Left forelimb (tissue), 1 donor: ENCODE measurements around the gene SLC38A3.
"Not testable (repeated sequence)": the region's sequence is repeated elsewhere in the genome, so short reads cannot be mapped to it uniquely, and the experiment has no call there.

Source experiments
- DNase-seq: peaks from one replicate; pipeline ENCODE4 v3.0.0-alpha.2; 2018; ENCODE audit warnings: low spot score

Gene SLC38A3

DNA sequence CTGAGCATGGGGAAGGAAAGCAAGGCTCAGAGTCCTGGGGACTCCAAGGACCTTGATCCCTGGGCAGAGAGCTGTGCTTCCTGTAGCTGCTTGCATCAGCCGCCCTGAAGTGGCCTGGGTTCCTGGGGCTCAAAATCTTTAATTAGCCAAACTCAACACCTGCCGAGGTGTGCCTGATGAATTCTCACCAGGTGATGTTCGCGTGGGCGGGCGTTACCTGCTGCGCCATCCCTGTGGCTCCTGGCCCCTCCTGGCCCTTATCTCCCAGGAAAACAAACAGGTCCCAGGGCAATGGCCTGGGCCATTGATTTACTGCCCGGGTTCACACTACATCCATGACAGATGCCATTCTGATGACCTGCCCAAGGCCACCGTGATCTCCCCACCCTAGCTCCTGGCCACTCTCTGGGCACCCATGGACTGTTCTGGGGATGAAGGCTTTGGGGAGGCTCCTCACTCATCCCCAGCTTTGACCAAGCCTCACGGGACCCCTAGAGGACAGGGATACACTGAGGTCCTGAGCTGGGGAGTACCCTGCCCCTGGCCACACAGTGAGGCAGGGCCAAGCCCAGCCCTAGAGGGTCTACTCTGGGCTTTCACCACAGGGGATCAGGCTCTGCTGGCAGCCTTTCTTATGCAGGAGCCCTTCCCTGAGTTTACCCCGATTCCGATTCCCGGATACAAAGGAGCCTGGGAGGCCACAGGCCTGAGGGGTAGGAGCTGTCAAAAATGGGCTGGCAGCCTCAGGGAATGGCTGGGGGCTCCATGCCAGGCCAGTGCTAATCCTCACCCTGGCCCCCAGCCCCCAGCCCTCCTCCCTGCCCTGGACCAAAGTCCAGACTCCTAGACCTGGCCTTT is 5.7 kb downstream of the SLC38A3 start:
- no peak for DNase-seq

DNA sequence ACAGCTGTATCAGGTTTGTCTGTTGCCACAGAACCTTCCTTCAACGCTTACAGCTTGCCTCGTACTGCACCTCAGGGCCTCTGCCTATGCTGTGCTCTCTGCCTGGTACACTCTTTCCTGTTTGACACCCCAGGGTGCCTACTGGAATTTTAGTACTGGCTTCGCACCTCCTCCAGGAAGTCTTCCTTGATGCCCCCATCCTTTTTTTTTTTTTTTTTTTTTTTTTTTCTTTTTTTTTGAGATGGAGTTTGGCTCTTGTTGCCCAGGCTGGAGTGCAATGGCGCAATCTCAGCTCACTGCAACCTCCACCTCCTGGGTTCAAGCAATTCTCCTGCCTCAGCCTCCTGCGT is 6.3 kb downstream of the SLC38A3 start:
- not testable (repeated sequence) for DNase-seq

DNA sequence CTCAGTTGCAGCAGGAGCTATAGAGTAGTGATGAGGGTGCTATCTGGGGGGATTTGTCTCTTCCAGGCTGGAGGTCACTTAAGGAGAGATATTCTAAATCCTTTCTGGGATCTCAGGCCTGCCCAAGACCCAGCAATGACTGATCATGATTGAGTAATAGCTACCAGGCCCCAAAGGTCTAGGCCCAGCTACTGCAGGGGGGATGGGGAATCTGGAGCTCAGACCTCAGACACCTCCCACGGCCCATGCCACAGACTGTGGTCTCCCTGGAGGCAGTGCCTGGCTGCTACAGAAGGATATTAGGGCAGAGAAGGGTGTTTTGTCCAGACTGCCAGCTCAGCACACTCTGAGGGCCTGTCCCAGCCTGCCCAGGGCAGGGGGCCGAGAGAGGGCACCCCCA is 6.9 kb downstream of the SLC38A3 start:
- no peak for DNase-seq

DNA sequence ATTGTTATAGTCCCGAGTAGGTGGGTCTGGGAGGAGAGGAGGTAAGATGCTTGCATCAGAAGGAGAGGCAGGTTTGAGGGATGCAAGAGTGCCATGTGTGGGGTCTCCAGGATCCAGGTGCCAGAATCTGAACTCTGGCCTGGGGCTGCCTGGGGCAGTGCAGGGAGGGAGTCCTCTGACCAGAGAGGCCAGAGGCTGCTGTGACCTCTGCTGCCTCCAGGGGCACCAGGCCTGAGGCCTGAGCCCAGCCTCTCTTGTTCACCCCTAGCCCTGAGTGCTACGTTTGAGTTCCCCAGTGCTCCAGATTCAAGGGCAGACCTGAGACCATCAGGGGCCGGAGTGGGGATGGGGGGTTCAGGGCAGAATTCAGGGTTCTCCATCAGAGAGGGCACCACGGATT is 7.4 kb downstream of the SLC38A3 start:
- no peak for DNase-seq

DNA sequence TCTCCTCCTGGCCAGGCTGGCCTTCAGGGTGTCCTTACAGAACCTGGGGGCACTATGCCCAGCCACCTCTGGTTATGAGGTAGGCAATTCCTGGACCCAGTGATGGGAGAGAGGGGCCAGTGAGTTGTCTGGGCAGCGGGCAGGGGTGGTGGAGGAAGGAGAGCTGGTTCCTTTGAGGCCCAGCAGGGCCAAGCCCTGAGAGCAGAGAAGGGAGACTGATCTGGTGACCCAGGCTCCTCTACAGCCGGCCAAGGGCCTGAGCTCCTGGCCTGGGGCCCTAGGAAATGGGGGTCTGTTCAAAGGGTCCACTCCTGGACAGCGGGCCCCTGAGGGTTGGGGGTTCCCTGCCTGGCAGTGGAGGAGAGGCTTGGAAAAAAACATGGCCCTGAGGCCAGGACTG is 7.9 kb downstream of the SLC38A3 start:
- DNase-seq, result no peak

DNA sequence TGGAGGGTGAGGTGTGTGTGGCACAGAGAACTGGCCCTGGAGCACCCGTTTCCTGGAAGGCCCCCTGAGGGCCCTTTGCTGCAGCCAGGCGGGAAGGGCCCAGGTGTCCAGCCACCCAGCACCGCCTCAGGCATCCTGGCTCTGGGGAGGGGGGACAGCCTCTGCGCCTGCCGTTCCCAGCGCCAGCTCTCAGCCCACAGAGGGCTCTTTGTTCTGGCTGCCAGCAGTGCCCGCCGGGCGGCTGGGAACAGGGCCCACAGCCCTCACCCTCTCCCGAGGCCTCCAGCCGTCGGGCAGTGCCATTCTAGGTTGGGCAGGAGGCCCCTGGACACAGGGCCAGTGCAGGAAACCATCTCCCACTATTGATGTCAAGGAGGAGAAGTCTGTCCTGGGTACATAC is 8.3 kb downstream of the SLC38A3 start:
- DNase-seq, result no peak

DNA sequence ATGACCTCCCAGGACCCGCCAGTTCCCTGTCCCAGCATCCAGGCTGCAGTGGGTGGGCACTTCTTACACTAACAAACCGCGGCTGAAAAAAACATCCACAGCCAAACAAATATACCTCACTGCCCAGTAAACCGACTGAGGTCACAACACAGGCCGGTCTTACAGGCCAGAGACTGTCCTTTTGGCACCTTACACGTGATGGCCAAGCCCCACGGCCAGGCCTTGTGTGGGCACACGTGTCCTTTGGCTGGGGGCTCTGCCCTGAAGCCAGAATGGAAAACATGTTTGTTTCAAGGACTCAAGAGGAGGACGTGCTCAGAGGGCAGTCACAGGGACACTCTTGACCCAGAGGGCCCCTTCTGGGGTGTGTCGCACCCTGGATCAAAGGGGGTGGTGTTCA is 9.8 kb downstream of the SLC38A3 start:
- no peak for DNase-seq

DNA sequence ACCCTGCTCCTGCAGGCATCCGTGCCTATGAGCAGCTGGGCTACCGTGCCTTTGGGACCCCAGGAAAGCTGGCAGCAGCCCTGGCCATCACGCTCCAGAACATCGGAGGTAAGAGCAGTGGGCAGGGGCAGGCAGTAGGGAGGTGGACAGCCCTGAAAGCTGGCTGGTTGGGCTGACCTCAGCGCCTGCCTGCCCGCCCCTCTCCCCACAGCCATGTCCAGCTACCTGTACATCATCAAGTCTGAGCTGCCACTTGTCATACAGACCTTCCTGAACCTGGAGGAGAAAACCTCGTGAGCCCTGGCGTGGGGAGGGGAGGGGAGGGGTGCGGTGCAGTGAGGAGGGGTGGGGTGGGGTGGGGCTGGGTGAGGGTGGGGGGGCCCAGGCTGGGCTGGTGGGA is 10.5 kb downstream of the SLC38A3 start:
- DNase-seq, result no peak

DNA sequence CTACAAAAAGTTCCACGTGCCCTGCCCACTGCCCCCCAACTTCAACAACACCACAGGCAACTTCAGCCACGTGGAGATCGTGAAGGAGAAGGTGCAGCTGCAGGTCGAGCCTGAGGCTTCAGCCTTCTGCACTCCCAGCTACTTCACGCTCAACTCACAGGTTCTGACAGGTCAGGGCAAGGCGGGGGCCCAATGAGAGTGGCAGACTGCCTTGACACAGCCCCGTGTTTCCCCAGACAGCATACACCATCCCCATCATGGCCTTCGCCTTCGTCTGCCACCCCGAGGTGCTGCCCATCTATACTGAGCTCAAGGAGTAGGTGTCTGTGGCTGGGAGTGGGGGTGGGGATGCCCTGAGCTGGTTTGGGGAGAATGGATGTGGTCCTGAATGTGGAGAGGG is 12.6 kb downstream of the SLC38A3 start:
- no peak for DNase-seq

DNA sequence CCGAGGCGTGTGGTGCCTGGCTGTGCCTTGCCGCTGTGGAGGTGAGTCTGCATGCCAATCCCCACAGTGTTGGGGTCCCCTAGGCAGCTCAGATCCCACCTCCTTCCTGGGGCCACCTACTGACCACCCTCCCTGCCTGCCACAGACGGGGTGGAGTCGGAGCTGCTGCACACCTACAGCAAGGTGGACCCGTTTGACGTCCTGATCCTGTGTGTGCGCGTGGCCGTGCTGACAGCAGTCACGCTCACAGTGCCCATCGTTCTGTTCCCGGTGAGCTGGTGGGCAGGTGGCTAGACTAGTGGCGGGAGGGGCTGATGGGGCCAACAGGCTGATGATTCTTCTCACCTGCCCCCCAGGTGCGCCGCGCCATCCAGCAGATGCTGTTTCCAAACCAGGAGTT is 13.4 kb downstream of the SLC38A3 start:
- DNase-seq, result no peak

DNA sequence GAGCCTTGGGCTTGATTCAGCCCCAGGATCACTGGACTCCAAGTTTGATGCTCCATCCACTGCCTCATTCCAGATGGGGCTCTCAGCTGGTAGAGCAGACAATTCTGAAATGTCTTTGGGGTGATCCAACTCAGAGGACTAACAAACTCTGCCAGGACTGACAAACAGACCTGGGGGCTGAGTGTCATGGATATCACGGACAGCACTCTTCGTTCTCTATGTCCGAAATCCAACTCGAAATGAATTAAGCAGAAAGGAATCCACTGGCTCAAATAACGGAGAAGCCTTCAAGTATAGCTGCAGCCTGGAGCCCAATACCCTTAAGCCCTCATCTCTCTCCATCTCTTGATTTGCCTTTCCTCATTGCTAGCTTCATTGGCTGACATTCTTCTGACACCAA is 14.2 kb downstream of the SLC38A3 start:
- no peak for DNase-seq

DNA sequence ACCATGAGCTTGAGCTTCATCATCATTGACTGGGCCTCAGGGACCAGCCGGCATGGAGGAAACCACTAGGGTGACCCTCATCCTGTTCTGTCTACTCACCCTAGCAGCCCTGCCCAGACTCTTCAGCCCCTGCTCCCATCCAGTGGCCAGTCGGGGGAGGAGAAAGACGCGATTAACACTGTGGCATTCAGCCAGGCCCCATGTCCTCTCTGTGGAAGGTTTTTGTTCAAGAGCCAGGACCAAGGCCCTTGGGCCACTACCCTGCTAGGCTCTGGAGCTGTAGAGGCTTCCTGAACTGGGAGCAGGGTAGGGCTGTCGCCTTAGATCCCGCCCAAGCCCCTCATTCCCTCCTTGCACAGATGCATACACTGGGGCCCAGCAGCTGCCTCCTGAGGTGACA is 15.0 kb downstream of the SLC38A3 start:
- no peak for DNase-seq

DNA sequence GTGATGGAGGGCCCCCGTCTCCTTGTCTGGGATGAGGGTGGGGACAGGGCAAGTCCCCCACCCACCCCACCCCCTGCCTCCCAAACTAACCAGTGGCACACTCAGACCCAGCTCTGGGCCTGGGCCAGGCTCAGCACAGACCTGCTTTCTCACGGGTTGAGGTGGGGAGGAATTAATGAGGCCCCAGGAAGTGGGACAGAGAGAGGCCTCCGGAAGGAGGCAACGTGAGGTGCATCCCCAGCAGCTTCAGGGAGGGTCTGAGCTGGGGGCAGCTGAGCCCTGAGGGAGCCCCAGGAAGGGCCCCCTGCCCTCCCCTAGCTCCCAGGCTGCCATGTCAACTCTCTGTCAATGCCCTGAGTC is 16.0 kb downstream of the SLC38A3 start:
- no peak for DNase-seq

DNA sequence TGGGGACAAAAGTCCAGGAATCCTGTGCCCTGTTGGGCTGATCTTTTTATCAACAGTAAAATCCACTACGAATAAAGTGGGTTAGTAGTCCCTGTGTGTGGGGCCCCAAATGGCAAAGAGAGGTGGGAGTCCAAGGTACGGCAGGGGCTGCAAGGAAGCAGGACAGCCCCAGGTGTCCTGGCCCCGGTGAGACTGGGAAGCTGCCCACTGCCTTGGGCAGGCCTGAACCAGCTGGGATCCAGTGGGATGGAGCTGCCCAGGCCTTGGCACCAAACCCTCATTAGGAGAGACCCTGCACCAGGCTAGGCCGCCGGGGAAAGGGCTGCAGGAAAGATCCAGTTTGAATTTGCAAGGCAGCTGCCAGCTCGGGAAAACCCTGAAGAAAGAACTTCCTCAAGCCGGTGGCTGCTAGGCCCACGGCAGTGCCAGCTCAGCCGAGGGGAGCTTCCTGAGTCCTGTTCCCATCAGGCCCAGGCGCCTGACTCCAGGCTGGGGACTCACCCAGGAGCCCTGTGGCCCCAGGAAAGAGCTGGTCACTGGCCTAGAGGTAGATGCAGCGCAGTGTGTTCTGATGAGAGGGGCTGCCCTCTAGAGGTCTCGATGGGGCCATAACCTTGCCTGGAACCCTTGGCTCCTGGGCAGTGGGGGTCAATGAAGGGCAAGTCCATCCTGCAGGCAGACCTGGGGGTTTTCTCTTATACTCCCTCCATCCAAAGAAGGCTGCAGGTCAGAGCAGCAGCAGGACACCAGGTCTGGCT is 16.5 kb downstream of the SLC38A3 start:
- no peak for DNase-seq

DNA sequence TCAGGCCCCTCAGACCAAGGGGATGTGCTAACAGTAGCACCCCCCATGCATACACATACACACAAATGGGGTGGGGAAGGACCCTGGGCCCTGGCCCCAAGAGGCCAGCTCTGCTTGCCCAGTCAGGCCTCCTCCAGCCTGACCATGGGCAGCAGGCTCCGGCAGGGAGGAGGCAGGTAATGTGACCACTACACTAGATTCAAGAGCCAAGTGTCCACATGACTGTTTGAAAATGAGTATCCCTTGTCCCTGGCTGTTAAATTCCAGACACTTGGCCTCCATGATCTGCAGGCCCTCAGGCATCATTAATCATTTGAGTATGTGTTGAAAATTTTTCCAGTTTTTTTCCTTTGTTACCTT is 17.1 kb downstream of the SLC38A3 start:
- no peak for DNase-seq

DNA sequence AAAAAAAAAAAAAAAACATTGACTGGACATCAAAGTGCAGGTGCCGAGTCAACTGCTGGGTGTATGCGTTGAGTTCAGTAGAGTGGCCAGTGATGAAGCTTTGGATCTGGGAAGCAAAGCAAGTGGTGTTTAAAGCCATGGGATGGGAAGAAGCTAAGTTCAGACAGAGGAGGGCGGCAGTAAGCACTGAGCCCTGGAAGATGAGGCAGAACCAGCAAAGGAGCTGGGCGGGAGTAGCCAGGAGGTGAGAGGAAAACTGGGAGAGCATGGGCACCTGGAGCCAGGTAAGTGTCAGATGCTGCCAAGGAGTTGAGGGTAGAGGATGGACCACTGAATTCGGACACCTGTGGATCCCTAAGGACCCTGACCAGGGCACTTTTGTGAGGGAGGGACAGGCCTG is 19.6 kb downstream of the SLC38A3 start:
- DNase-seq, result no peak

DNA sequence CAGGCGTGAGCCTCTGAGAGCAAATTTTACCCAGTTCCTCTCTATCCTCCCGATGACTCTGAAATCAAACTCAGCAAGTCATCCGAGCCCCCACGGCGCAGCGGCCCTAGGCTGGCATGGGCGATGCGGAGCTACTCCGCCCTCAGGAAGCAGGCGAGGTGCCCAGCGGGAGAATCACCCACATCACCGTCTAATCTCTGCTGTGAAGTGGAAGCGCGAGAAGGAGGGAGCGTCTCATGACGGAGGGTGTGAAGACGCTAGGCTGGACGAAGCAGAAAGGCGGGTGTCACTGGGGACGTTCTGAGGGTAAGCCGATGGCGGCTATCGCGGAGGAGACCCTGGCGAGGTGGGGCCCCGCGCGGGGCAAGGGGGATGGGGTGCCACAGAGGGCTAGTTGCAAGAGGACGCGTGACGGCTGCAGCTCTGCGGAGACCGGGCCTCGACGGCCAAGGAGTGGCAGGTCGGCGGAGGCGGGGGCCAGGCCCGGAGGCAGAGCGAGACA is 21.9 kb downstream of the SLC38A3 start:
- no peak for DNase-seq

DNA sequence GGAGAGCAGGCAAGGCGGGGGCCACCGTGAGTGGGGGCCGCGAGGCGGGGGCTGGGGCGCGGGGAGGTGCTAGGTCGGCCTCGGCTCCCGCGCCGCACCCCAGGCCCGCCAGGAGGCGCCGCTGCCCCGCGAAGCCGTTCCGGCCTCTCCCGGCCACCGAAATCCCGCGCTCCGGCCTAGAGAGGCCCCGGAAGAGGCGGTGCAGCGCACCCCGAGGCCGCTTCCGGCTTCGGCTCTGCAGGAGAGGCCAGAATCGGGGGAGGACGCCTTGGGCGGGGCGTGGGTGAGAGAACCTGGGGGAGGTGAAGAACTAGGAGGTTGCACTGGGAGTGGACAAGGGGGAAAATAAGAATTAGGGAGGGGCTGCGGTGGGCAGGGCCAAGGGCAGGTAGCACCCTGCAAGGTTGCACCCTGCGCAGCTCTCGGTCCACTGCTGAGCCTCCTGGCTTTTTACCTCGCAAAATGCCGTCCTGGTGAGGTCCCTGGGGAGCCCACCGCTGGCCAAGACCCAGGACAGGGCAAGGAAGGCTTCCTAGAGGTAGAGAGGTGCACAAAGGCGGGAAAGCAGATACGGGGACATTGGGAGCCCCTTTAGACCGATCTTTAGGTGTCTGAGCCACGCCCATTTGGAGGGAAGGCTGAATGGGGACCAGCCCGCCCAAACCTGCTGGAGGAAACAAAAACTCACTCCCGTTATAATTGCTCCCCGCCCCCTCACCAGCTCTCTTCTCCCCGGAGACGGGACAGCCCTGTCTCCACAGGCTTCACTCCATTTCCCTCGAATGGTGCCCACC is 22.5 kb downstream of the SLC38A3 start:
- peak; percentile 94 for DNase-seq

DNA sequence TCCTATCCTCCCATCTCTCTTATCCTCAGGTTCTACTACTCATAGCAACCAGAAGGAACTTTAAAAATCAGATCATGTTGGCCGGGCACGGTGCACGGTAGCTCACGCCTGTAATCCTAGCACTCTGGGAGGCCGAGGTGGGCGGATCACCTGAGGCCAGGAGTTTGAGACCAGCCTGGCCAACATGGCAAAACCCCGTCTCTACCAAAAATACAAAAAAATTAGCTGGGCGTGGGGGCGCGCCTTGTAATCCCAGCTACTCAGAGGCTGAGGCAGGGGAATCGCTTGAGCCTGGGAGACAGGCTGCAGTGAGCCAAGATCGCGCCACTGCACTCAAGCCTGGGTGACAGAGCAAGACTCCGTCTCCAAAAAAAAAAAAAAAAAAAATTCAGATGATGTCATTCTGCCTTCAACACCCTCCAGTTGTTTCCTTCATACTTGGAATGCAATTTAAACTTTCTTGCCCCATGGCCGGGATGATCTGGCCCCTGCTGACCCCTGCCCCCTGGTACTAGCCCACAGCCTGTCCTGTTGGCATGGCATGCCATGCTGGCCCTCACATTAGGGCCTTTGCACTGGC is 23.2 kb downstream of the SLC38A3 start:
- not testable (repeated sequence) for DNase-seq

DNA sequence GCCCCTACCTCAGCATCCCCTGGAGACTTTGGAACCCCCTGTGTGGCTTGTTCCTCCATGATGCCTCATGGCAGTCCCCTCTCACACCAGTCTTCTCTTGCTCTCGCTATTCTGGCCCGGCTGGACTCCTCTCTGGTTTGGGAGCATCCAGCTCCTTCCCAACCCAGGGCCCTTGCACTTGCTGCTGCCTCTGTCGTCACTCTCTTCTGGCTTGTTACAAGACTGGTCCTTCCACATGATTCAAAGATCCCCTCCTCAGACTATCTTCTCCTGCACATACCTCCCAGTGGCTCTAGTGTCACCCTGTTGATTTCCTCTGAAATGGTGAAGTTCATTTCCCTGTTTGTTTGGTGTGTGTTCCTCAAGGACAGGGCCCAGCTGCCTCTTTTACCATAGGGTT is 24.4 kb downstream of the SLC38A3 start:
- DNase-seq, result no peak

DNA sequence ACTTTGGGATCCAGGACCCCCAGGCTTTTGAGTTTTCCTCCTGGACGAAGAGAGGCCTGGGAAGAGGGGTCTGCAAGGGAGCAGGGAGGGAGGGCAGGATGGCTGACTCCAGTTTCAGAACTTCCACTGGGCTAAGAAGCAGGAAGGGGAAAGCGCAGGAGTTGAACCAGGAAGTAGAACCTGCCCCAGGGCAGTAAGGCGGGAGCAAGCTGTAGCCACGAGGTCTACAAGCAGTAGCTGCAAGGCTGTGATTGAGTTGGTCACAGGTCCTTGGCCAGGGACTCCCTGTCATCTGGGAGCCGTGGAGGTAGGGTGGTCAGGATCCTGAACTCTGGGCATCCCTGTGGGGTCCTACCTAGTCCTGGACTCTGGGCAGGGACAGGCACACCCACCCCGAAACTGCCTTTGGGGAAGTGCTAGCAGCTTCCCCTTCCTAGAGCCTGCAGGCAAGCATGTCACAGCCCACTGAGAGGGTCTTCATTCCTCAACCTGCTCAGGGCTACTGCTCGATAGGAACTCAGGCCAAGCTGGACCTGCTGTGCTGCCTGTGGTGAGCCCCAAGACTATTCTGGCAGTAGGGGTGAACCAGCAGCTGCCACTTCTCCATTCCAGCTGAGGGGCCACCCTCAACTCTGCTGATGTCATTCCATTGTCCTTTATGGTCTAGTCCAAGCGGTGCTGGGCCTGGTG is 25.2 kb downstream of the SLC38A3 start:
- DNase-seq, result no peak

DNA sequence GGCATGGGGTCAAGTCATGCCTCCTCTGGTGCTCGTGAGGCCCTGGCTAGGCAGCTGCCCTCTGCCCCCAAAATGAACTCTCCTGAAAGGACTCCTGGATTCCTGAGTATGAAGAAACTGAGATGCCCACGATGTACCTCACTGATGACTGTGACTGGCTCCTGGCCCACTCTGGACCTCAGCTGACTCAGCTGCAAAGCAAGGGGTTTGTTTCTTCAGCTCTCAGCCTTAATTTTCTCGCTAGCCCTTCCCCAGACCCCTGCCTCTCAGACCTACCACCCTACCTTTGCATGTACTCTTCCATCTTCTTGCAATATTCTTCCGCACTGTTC is 25.7 kb downstream of the SLC38A3 start:
- no peak for DNase-seq
